GM19099 (cell line): ENCODE results near the gene RET.

Source experiments
- POLR2A ChIP-seq: IDR thresholded peaks from 3 replicates; pipeline ENCODE4 v1.6.1; 2011; ENCODE audit warnings: low read depth; ENCODE audit not compliant: insufficient read length; ENCODE audit errors: extremely low read depth

RET gene

DNA sequence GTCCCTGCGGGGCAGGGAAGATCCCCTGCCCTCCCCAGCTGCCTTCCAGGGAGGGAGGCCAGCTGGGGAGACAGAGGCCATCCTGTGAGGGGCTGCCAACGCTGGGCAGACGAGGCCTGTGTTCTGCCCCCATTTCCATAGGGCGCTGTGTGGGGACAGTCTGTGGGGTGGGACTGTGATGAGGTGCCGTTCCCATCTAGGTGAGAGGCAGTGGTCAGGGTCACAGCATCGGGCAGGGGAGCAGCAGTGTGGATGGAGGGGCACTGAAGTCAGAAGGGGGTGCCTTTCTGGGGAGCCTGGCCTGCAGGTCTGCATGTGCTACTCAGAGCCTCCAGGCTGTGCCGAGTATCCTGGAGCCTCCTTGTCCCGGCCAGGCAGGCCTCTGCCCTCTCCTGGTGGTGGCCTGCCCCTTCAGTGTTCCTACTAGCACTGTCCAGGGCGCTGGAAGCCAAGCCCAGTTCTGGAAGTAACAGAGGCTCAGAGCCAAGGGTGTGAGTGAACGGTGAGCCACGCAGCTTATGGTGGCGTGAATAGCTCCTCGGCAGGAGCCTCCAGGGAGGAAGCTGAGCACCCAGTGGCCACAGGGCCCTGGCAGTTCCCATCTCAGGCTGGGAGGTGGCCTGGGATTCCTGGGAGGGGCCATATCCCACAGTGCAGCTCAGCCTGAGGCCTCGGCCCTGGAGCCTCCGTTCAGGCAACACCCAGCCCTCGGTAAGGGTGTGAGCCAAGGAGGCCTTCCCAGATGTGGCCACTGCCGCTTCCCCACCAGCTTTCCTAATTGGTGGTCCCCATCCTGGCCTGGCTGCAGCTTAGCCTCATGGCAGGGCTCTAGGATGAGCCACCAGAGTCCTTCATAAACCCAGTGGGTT lies 38.1 kb downstream of the RET start:
- no peak for TF ChIP-seq POLR2A

DNA sequence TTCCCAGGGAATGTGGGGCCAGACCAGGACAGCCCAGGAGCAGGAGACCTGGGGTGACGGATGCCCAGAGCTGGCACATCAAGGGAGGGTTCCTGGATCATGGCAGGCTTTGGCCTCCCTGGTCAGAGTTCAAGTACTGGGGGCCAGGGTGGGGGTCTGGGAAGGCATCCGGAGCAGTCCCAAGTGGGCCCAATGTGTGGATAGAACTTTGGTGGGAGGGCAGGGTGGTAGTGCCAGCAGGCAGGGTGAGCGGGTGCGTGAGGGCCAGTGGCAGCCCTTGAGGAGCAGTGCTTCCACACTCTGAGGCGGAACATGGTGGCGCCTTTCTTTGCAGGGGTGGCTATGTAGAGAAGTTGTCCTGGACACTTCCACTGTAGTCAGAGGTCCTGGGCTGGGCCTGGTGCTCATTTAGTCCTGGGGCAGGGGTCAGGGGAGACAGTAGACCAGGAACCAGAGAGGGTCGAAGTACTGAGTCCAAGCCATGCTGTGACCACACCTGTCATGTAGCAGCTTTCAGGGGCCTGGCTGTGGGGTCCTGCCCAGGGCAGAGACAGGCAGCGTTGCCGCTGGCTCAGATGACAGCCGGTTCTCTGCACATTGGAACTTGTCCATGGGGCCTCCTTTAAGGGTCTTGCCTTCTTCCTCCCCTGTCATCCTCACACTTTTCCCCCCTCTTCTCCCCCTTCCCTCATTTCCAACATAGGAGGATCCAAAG lies 39.2 kb downstream of the RET start:
- no peak for TF ChIP-seq POLR2A

DNA sequence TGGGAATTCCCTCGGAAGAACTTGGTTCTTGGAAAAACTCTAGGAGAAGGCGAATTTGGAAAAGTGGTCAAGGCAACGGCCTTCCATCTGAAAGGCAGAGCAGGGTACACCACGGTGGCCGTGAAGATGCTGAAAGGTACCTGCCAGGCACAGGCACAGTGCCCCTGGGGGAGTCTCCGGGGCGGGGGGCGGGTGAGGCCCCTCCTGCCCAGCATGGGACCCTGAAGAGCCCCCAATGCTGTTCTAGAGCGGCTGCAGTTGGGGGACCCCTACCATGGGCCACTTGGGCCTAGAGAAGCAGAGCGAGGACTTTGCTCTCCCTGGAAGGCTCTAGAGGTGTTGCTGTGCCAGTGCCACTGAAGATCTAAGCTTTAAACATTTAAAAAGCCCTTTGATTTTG lies 39.7 kb downstream of the RET start:
- TF ChIP-seq POLR2A, result no peak

DNA sequence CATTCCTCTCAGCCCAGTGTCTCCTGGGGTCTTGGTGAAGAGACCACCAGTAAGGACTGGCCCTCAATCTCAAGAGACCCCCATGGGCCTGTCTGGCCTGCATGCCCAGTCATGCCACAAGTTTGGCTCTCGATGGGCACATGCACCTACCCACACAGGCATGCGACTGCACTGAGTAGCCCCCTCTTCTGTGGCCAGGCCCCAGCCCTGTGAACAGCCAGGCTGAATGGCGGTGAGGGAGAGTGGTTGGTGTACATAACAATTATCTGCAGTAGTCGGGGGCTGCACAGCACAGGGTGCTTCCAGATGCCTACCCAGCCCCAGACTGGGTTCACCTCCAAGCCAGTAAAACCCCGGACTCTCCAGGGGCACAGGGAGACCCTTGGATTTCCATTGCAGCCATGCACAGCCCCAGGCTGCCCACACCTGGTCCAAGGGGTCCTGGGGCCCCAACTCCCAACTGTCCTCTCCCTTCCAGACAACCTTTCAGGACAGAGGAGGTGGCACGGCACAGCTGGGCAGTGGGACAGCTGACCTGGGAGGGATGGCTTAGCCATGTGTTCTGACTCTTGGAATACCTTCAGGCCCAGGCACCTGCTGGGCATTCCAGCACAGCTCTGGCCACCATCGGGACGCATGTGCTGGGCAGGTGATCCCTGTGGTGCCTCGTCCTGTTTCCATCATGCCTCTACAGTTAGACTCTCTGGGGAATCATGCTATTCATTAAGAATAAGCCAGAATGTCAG lies 40.3 kb downstream of the RET start:
- TF ChIP-seq POLR2A, result no peak

DNA sequence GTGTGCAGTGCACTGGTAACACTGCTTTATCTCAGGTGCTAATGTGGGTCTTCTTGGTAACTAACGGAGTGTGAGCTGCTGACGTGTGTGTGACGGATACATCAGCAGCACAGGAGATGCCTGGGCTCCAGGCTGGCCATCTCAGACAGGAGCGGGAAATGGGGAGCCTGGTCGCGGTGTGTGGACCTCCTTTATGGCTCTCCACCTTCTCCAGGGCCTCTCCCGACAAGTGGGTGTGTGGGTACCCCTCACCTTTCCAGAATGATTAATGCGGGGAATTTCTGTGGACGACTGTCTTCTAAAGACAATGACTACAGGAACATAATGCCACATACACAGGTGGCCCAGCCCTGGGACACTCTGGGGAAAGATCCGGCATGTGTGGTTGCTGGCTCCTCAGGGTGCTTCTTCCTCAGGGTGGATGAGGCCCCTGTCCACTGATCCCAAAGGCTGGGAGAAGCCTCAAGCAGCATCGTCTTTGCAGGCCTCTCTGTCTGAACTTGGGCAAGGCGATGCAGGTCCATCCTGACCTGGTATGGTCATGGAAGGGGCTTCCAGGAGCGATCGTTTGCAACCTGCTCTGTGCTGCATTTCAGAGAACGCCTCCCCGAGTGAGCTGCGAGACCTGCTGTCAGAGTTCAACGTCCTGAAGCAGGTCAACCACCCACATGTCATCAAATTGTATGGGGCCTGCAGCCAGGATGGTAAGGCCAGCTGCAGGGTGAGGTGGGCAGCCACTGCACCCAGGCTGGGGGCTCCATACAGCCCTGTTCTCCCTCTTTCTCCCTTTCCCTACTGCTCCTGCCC lies 41.1 kb downstream of the RET start:
- no peak for TF ChIP-seq POLR2A

DNA sequence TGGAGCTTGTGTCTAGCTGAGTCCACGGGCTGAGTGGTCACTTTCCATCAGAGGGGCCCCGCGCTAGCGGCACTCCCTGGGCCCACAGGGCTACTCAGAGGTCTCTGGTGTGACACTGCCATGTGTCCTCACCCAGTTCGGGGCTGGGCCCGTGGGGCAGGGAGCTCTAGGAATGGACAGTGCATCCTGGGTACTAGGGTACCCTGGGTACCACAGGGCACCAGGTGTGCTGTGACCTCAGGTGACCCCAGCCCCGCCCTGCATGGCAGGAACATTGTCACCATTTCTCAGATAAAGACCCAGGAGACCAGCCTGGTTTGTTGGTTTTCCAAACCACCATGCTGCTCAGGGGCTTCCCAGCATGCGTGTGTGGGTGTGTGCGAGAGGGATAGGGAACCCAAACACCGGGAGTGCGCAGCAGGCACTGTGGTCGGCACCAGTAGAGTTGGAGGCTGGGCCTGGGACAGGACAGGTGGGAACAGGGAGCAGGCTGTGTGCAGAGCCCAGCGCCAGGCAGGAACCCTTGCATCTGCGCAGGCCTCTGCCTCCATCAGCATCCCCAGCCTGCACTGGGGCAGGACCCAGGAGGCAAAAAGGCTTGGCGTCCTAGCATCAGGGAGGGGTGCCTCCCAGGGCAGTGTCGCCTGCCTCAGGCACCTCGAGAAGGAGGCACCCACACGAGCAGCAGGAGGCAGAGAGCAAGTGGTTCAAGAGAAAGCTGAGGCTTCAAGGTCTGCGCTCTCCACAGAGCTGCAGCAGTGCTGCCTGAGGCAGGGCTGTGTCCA lies 42.0 kb downstream of the RET start:
- TF ChIP-seq POLR2A, result no peak

DNA sequence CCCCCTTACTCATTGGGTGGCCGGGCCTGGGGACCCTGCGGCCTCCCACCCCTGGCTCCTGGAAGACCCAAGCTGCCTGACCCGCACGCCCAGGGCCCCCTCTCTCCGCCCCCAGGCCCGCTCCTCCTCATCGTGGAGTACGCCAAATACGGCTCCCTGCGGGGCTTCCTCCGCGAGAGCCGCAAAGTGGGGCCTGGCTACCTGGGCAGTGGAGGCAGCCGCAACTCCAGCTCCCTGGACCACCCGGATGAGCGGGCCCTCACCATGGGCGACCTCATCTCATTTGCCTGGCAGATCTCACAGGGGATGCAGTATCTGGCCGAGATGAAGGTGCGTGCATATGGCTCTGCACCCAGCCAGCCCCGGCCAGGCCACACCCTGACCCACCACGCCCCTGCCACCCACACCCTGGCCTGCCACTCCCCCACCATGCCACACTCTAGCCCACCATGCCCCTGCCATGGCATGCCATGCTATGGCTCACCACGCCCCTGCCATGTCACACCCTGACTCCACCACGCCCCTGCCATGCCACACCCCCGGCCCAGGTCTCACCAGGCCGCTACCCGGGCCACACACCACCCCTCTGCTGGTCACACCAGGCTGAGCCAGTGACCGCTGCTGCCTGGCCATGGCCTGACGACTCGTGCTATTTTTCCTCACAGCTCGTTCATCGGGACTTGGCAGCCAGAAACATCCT lies 42.7 kb downstream of the RET start:
- no peak for TF ChIP-seq POLR2A

DNA sequence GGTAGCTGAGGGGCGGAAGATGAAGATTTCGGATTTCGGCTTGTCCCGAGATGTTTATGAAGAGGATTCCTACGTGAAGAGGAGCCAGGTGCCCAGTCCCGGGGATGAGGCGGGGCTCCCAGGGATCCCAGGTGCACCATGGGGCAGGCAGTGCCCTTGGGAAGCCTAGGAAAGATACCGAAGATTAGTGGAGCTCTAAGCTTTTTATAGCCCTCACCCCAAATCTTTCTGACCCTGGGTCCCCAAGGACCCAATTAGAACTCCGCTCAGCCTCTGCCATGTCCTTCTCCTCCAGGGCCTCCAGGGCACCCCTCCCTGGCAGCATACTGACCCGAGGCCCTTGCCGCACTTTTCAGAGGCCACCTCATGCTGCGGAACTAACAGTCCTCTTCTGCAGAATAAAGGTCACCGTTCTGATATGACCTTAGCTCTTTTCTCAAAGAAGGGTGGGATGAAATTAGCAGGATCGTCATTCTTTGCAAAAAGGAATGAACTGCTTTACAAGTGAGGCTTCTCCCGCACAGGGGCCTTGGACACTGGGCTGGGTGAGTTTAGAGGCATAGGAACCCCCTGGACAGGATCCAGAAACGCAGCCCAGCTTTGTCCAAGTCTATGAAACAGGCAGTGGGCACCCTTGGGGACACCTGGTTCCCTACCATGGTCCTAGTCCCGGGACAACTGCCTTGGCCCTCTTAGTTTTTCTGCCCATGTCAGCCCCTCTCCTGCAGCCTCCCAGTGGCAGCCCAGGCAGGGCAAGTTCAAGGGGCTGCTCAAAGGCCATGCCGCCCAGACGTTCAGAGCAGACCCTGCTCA lies 43.5 kb downstream of the RET start:
- TF ChIP-seq POLR2A, result no peak

DNA sequence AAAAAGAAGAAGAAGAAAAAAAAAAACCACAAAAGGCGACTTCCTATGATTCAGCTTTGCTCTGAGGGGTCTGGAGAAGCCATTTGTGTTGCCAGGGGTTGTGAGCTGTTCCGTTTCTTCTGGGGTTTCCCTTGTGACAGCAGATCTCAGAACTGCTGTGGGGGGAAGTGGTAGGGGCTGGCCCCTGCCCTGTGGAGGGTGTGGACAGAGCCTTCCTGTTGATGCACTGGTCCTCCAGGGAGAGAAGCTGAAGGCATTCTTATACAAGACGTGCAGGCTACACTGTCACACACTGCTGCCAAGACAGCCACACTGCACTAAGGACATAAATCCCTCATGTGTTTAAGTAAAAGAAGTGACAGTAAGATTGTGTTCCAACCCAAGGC lies 44.1 kb downstream of the RET start:
- no peak for TF ChIP-seq POLR2A

DNA sequence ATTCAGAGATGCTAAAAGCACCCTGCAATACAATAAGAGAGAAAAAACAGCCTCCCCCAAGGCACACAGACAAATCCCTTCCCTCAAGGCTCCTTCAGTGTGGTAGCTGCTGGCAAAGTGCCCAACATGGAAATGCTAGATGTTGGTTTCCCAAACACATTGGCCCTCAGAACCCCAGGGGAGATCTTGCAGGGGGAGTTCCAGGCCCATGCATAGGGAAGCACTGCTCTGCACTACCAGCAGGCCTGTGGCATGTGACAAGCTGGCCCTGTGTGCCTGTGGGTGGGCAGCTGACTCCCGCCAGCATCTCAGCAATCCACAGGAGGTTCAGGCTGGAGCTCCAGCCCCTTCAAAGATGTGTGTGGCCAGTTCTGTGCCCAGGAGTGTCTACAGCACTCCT lies 44.6 kb downstream of the RET start:
- no peak for TF ChIP-seq POLR2A

DNA sequence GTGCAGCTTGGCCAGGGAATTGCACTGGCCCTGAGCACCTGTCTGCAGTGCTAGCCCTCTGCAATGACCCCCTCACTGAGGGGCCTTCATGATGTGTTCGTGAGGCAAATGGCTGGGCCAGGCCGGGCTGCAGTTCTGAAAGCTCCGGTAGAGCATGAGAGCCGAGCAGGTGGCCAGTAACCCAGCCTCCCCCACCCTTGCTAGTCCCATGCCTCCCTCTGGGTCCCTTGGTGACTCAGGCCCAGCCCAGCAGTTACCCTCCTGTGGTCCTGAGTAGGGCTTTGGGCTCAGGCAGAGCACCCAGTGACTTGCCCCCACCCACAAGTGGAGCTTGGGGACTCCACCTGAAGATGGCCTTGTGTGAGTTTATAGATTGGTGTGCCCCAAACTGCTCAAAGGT lies 45.2 kb downstream of the RET start:
- TF ChIP-seq POLR2A, result no peak

DNA sequence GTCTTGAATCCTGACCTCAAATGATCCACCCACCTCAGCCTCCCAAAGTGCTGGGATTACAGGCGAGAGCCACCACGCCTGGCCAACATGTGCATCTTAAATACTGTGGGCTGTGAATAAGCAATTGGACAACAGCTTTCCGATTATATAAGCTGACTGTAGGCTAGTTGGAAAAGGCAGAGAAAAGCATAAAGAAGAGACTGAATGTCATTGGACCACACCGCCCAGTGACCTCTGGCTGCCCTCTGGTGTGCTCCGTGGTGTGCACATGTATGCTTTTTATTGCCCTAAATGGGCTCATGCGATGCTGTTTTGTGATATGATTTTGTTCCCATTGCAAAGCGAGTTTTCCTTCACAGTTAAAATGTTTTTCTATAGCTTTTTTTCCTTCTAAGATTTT lies 46.0 kb downstream of the RET start:
- no peak for TF ChIP-seq POLR2A
